GM19099 (cell line): ENCODE results near the gene RFNG.

Experiments used
- POLR2A ChIP-seq: IDR thresholded peaks from 3 replicates; pipeline ENCODE4 v1.6.1; 2011; ENCODE audit warnings: low read depth; ENCODE audit not compliant: insufficient read length; ENCODE audit errors: extremely low read depth

The RFNG gene

GRCh38 chr17:82023447-82024241, 28.0 kb downstream of the RFNG start:
- TF ChIP-seq POLR2A: no peak

GRCh38 chr17:82022981-82023446, 28.6 kb downstream of the RFNG start, which contains the start of gene LRRC45:
Gene LRRC45, plus strand, starts transcription at chr17:82023305. Its CDS starts 339 bp downstream, at chr17:82023644.
- TF ChIP-seq POLR2A: no peak

GRCh38 chr17:82022310-82022980, 29.2 kb downstream of the RFNG start, which contains the start of gene CENPX:
Gene CENPX, minus strand, starts transcription at chr17:82022878. Its CDS starts 17 bp downstream, at chr17:82022861.
- peak; percentile 70 for TF ChIP-seq POLR2A

DNA sequence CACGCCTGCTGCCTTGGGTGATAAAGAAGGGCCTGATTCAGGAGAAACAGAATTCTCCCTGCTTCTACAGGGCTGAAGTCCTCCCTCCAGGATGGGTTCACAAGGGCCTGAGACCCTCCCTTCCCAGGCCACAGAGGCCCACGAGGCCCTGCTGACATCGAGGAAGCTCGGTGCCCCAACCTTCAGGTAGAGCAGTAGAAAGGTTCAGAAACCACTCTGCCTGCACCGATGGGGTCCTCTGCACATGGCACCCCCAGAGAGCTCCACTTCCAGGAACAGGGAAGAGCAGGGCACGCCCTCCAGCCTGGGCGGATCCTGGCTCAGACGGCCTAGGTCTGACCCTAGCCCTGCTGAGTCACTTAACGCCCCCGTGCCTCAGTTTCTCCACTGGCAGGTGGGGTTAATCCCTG, 29.7 kb downstream of the RFNG start:
- TF ChIP-seq POLR2A: no peak

GRCh38 chr17:82021107-82021899, 30.3 kb downstream of the RFNG start:
- no peak for TF ChIP-seq POLR2A

DNA sequence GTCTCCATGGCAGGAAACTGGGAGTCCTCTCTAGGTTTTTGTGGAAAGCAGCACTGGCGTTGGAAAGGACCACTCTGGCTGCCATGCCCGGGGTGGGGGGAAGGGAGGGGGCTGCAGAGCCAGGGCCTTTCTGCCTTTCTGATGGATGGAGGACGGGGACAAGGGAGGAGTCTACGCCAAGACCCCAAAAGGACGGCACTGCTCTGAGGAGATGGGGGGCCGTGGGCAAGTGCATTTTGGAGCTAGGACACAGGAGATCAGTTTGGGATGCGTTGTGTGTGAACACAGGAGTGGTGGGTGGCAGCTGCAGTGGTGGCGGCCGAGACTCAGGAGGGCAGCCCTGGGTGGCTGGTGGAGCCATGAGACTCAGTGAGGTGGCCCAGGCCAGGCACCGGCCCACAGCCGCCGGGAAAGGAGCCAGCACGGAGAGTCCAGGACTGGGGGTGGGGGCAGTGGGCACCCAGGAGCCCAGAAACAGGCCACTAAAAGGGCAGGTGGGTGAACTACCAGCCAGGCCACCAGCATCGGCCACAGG, 31.0 kb downstream of the RFNG start:
- TF ChIP-seq POLR2A: no peak

- no peak for TF ChIP-seq POLR2A
These were observed 31.7 kb downstream of the RFNG start for GRCh38 chr17:82019690-82020571.

GRCh38 chr17:82018989-82019689, 32.5 kb downstream of the RFNG start:
- no peak for TF ChIP-seq POLR2A

- no peak for TF ChIP-seq POLR2A
These were observed 33.2 kb downstream of the RFNG start for GRCh38 chr17:82018152-82018988.

GRCh38 chr17:82017612-82018151, 33.9 kb downstream of the RFNG start:
- no peak for TF ChIP-seq POLR2A

- no peak for TF ChIP-seq POLR2A
These were observed 34.6 kb downstream of the RFNG start for GRCh38 chr17:82016875-82017459.
